ENCODE data around the gene MYT1. TPM values are rescaled to one million over a fixed set of nuclear protein-coding genes. Genes with fewer than 3 reads are reported as not detected.

Gene MYT1
- total RNA-seq, 4 donors from 2014 or later: not detected

DNA sequence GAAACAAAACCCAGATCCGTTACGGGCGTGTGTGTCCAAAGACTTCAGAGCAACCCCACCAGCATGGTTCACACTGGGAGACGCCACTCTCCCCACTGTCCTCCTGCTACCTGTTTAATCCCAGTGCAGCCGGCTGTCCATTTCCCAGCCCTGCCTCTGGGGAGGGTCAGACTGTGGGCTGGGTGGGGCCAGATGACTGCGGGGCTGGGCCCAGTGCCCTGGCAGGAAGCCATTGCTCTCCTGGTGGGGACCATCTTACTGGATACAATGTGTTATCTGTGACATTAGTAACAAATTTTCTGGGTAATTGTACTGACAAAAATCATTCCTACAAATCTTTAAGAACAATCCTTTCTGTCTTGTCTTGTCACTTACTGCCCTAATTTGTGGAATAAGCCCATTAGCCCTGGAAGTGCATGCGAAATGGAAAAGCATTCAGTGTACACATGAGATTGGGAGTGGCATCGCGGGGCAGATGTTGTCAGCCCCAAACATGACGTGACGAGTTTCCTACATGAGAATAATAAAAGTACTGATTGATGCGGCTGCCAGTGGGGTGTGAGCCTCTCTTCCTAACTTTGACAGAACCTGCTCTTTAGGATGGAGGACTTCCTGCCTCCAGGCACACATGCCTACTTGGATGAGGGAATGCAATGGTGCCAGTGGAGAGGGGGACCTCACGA, 53.4 kb downstream of the MYT1 start:
- no peaks in the 10 kb centered on the region for H3K9me3 ChIP-seq
- WGBS: 77% methylated on average over 12 of the region's 13 CpGs
- peaks cover 0 to 6% (median 0%) of the 10 kb centered on the region in 4 donors for H3K27me3 ChIP-seq
- H3K36me3 ChIP-seq: no peaks in the 10 kb centered on the region
- H3K4me1 ChIP-seq: peaks cover 23 to 39% (median 32%) of the 10 kb centered on the region in 4 donors
- H3K4me3 ChIP-seq: no peak overlapping the region
- no peak overlapping the region for H3K27ac ChIP-seq (replicated peaks in 1 of 4)
- intact Hi-C loops (cut with DNase I): no loop called here
- no peak for TF ChIP-seq POLR2A (IDR thresholded peaks at IDR 0.05; ENCODE audit: low read depth)
- TF ChIP-seq POLR2AphosphoS5 (IDR thresholded peaks at IDR 0.05): no peak
- TF ChIP-seq, protein P1, sequence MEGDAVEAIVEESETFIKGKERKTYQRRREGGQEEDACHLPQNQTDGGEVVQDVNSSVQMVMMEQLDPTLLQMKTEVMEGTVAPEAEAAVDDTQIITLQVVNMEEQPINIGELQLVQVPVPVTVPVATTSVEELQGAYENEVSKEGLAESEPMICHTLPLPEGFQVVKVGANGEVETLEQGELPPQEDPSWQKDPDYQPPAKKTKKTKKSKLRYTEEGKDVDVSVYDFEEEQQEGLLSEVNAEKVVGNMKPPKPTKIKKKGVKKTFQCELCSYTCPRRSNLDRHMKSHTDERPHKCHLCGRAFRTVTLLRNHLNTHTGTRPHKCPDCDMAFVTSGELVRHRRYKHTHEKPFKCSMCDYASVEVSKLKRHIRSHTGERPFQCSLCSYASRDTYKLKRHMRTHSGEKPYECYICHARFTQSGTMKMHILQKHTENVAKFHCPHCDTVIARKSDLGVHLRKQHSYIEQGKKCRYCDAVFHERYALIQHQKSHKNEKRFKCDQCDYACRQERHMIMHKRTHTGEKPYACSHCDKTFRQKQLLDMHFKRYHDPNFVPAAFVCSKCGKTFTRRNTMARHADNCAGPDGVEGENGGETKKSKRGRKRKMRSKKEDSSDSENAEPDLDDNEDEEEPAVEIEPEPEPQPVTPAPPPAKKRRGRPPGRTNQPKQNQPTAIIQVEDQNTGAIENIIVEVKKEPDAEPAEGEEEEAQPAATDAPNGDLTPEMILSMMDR (IDR thresholded peaks at IDR 0.05): no peak
- no peak for TF ChIP-seq EP300 (IDR thresholded peaks at IDR 0.05)
- DNase-seq (ENCODE audit: extremely low spot score): no peak

DNA sequence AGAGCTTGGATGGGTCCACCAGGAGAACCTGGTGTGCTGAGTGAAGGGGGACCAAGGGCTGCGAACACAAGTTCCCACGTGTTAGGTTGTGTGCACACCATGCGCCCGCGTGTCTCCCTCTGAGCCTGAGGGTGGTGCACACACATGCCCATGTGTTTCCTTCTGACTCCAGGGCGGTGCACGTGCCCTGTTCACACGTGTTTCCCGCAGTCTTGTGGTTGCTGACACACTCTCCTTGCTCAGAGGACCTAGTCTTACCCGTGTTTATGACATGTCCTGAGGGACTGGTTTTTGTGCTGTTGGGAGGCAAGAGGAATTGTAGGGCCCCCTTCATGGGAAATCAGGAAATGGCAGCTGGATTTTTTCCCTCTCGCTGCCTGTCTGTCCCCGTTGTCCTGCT, 55.0 kb downstream of the MYT1 start:
- 83% methylated on average over 12 of the region's 12 CpGs for WGBS
- no peak overlapping the region for H3K4me3 ChIP-seq
- H3K9me3 ChIP-seq: no peaks in the 10 kb centered on the region
- H3K27ac ChIP-seq (replicated peaks in 1 of 4): no peak overlapping the region
- TF ChIP-seq EP300 (IDR thresholded peaks at IDR 0.05) (no peak), POLR2A (IDR thresholded peaks at IDR 0.05; ENCODE audit: low read depth) (no peak)
- H3K27me3 ChIP-seq: peaks cover 0 to 19% (median 0%) of the 10 kb centered on the region in 4 donors
- H3K36me3 ChIP-seq: no peaks in the 10 kb centered on the region
- intact Hi-C loops (cut with DNase I): no loop called here
- H3K4me1 ChIP-seq: peaks cover 16 to 34% (median 28%) of the 10 kb centered on the region in 4 donors
- no peak for DNase-seq (ENCODE audit: extremely low spot score)

DNA sequence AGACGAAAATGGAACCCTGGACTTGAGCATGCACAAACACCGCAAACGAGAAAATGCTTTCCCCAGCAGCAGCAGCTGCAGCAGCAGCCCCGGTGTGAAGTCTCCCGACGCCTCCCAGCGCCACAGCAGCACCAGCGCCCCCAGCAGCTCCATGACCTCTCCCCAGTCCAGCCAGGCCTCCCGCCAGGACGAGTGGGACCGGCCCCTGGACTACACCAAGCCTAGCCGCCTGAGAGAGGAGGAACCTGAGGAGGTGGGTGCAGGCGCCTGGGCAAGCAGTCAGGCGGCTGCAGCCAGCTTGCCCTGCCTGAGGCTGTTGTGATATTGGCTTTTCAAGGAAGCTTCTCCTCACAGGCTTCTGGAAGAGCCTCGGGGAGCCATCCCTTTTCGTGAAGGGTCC, 55.5 kb downstream of the MYT1 start:
- WGBS: 76% methylated on average over 13 of the region's 16 CpGs
- Histone ChIP-seq H3K9me3 (no peaks in the 10 kb centered on the region), H3K27ac (replicated peaks in 1 of 4) (no peak overlapping the region), H3K36me3 (no peaks in the 10 kb centered on the region), H3K27me3 (peaks cover 0 to 25% (median 0%) of the 10 kb centered on the region in 4 donors), H3K4me3 (no peak overlapping the region), H3K4me1 (peaks cover 18 to 34% (median 28%) of the 10 kb centered on the region in 4 donors)
- DNase-seq (ENCODE audit: extremely low spot score): no peak
- no peak for TF ChIP-seq POLR2A (IDR thresholded peaks at IDR 0.05; ENCODE audit: low read depth)
- no peak for TF ChIP-seq POLR2AphosphoS5 (IDR thresholded peaks at IDR 0.05)
- TF ChIP-seq, protein P1 (IDR thresholded peaks at IDR 0.05): no peak
- no peak for TF ChIP-seq EP300 (IDR thresholded peaks at IDR 0.05)
- intact Hi-C loops (cut with DNase I): no loop called here

DNA sequence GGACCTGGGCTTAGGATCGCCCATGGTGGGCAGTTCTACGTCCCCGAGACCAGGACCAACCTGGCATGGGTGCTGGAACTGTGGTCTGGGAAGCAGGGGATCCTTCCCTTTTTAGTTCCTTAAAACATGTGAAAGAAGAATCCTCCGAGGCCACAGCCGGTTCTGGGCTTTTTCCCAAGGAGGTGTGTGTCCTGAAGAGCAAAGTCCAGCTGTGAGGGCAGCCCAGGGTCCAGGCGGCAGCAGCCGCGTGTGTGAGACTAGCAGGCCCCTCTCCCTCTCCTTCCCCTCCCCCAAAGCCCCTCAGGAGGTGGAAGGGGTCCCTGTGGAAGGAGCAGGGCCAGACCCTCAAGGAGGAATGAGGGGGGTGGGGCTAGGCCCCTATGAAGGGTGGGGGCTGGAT, 56.2 kb downstream of the MYT1 start:
- no peak for DNase-seq (ENCODE audit: extremely low spot score)
- WGBS: 74% methylated on average over 6 of the region's 8 CpGs
- TF ChIP-seq, protein P1 (IDR thresholded peaks at IDR 0.05): no peak
- TF ChIP-seq POLR2A (IDR thresholded peaks at IDR 0.05; ENCODE audit: low read depth) (no peak), EP300 (IDR thresholded peaks at IDR 0.05) (no peak), POLR2AphosphoS5 (IDR thresholded peaks at IDR 0.05) (no peak)
- Histone ChIP-seq H3K27ac (replicated peaks in 1 of 4) (no peak overlapping the region), H3K27me3 (peaks cover 0 to 32% (median 0%) of the 10 kb centered on the region in 4 donors), H3K4me1 (peaks cover 18 to 39% (median 27%) of the 10 kb centered on the region in 4 donors), H3K36me3 (no peaks in the 10 kb centered on the region), H3K9me3 (no peaks in the 10 kb centered on the region), H3K4me3 (no peak overlapping the region)
- intact Hi-C loops (cut with DNase I): no loop called here

DNA sequence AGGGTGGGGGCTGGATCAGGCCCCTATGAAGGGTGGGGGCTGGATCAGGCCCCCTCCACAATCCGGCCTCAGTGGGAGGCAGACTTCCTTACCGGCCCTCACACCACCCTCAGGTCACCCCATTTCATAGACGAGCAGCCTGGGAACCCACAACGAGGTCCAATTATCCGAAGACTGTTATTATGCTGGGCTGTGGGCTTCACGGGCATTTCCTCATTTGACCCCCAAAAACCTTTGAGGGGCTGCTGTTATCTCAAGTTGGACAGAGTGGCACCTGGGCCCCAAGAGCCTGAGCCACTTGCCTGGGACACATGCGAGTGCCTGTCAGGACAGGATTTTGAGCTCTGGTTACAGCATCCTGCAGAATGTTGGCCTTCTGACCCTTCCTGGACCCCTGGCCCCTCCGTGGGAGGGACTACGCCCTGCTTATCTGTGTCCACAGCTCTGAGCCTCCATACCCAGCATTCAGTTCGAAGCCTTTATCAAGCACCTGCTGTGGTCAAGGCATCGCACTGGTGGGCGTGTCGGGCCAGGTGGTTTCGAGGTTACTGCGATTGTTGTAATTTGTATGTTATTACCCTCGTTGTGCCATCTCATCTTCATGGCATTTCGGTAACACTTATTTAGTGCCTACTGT, 56.8 kb downstream of the MYT1 start:
- 77% methylated on average over 14 of the region's 17 CpGs for WGBS
- H3K27ac ChIP-seq (replicated peaks in 1 of 4): no peak overlapping the region
- H3K9me3 ChIP-seq: no peaks in the 10 kb centered on the region
- no peak for TF ChIP-seq POLR2AphosphoS5 (IDR thresholded peaks at IDR 0.05)
- no peak for TF ChIP-seq POLR2A (IDR thresholded peaks at IDR 0.05; ENCODE audit: low read depth)
- TF ChIP-seq EP300 (IDR thresholded peaks at IDR 0.05): no peak
- TF ChIP-seq, protein P1 (IDR thresholded peaks at IDR 0.05): no peak
- H3K27me3 ChIP-seq: peaks cover 0 to 38% (median 0%) of the 10 kb centered on the region in 4 donors
- no peak overlapping the region for H3K4me3 ChIP-seq
- intact Hi-C loops (cut with DNase I): no loop called here
- DNase-seq (ENCODE audit: extremely low spot score): no peak
- peaks cover 14 to 34% (median 22%) of the 10 kb centered on the region in 4 donors for H3K4me1 ChIP-seq
- no peaks in the 10 kb centered on the region for H3K36me3 ChIP-seq
